Measurements from ENCODE around the gene PHF13.

The PHF13 gene

DNA sequence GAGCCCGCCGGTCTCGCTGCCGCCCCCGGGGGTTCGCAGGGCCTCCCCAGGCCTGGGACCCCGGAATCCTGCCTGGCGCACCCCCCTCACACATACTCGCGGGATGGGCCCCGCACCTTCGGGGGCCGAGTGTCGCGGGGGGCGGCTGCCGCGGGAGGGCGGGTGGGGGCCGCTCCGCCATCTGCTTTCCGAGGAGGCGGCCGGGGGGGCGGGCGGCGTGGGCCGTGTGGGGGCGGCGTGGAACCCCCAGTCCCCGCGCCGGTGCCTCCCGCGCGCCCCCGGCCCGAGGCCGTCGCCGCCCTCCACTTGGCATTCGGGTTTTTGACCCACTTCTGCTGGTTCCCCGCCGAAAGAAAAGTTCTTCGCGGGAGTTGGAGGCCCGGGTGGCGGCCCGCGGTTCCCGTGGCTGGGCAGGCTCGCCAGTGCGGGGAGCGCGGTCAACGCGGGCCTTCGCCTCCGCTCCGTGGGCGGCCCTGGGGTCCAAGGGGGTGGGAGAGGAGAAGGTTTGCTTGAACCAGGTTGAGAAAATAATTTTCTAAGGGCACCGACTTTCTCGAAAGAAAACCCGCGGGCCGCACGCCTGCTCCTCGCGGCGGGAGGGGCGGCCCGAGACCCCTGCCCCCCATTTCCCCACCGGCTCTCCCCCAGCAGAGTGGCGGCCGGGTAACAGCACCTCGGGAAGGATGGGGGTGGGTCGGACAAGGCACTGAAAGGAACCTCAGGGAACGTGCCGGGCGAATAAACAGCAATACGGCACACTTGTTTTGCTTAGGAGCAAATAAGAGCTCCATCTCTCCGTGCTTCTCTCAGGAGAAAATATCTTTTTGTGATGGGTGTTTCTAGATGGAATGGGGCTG is 1.6 kb downstream of the PHF13 start:
- H3K9ac ChIP-seq (ENCODE audit: low read length), result peak overlapping the region; percentile 68
- no peaks in the 10 kb centered on the region for H3K36me3 ChIP-seq (ENCODE audit: control insufficient read depth, insufficient read depth, low read length)
- no peaks in the 10 kb centered on the region for H3K27me3 ChIP-seq (ENCODE audit: control insufficient read depth, insufficient read depth, low read length)
- H3K4me1 ChIP-seq (ENCODE audit: control insufficient read depth, insufficient read depth, low read length), result no peaks in the 10 kb centered on the region
- no peaks in the 10 kb centered on the region for H3K9me3 ChIP-seq (ENCODE audit: control insufficient read depth, low read length)
- H3K4me3 ChIP-seq (ENCODE audit: low read length), result no peak overlapping the region

- H3K4me1 ChIP-seq (ENCODE audit: control insufficient read depth, insufficient read depth, low read length), result no peaks in the 10 kb centered on the region
- H3K9ac ChIP-seq (ENCODE audit: low read length), result no peak overlapping the region
- no peaks in the 10 kb centered on the region for H3K27me3 ChIP-seq (ENCODE audit: control insufficient read depth, insufficient read depth, low read length)
- H3K4me3 ChIP-seq (ENCODE audit: low read length), result no peak overlapping the region
- H3K36me3 ChIP-seq (ENCODE audit: control insufficient read depth, insufficient read depth, low read length), result no peaks in the 10 kb centered on the region
- no peaks in the 10 kb centered on the region for H3K9me3 ChIP-seq (ENCODE audit: control insufficient read depth, low read length)
Measured at GRCh38 chr1:6619045-6619444, 5.5 kb downstream of the PHF13 start.

DNA sequence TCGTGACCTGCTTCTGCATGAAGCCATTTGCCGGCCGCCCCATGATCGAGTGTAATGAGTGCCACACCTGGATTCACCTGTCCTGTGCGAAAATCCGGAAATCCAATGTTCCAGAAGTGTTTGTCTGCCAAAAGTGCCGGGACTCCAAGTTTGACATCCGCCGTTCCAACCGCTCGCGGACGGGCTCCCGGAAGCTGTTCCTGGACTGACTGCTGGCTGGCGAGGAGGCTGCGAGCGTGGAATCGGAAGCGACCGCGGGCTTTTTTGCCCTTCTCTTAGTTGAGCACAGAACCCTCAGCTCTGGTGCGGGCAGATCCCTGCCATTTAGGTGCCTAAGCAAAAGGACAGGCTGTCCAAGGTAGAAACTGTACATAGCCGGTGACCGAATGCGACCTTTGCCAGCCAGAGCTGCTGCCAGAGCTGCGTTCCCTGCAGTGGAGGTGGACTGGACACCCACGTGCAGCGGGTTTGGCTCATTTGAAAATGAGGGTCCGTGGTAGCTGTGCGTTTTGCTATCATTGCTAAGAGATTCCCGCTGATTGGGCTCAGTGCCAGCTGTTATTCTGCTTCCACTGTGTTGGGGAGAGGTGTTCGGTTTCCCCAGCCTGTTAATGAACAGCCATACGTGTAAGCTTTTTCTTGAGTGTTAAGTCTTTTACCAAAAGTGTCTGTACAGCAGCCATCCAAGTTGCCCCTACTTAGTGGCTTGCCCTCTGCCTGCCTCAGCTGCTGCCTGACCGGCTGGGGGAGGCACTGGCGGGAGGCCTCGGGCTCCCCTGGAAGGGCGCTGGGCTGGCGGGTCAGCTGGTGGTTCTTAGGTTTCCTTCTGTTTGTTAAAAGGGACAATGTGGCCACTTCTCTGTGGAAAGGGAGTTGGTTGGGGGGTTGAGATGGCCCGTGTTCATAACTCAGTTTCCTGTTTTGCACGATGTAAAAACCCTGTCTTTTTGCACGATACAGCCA is 8.2 kb downstream of the PHF13 start:
- H3K4me3 ChIP-seq (ENCODE audit: low read length), result no peak overlapping the region
- H3K4me1 ChIP-seq (ENCODE audit: control insufficient read depth, insufficient read depth, low read length), result peaks cover 14% of the 10 kb centered on the region
- no peaks in the 10 kb centered on the region for H3K27me3 ChIP-seq (ENCODE audit: control insufficient read depth, insufficient read depth, low read length)
- no peak overlapping the region for H3K9ac ChIP-seq (ENCODE audit: low read length)
- H3K9me3 ChIP-seq (ENCODE audit: control insufficient read depth, low read length), result no peaks in the 10 kb centered on the region
- H3K36me3 ChIP-seq (ENCODE audit: control insufficient read depth, insufficient read depth, low read length), result no peaks in the 10 kb centered on the region

- Histone ChIP-seq H3K4me3 (ENCODE audit: low read length) (no peak overlapping the region), H3K4me1 (ENCODE audit: control insufficient read depth, insufficient read depth, low read length) (peaks cover 14% of the 10 kb centered on the region), H3K27me3 (ENCODE audit: control insufficient read depth, insufficient read depth, low read length) (no peaks in the 10 kb centered on the region), H3K9me3 (ENCODE audit: control insufficient read depth, low read length) (no peaks in the 10 kb centered on the region), H3K36me3 (ENCODE audit: control insufficient read depth, insufficient read depth, low read length) (no peaks in the 10 kb centered on the region), H3K9ac (ENCODE audit: low read length) (no peak overlapping the region)
Measured at GRCh38 chr1:6622396-6623152, 9.0 kb downstream of the PHF13 start.

- H3K4me1 ChIP-seq (ENCODE audit: control insufficient read depth, insufficient read depth, low read length), result peaks cover 14% of the 10 kb centered on the region
- H3K9me3 ChIP-seq (ENCODE audit: control insufficient read depth, low read length), result no peaks in the 10 kb centered on the region
- H3K36me3 ChIP-seq (ENCODE audit: control insufficient read depth, insufficient read depth, low read length), result peaks cover 8% of the 10 kb centered on the region
Measured at GRCh38 chr1:6623269-6623965, 9.9 kb downstream of the PHF13 start.

DNA sequence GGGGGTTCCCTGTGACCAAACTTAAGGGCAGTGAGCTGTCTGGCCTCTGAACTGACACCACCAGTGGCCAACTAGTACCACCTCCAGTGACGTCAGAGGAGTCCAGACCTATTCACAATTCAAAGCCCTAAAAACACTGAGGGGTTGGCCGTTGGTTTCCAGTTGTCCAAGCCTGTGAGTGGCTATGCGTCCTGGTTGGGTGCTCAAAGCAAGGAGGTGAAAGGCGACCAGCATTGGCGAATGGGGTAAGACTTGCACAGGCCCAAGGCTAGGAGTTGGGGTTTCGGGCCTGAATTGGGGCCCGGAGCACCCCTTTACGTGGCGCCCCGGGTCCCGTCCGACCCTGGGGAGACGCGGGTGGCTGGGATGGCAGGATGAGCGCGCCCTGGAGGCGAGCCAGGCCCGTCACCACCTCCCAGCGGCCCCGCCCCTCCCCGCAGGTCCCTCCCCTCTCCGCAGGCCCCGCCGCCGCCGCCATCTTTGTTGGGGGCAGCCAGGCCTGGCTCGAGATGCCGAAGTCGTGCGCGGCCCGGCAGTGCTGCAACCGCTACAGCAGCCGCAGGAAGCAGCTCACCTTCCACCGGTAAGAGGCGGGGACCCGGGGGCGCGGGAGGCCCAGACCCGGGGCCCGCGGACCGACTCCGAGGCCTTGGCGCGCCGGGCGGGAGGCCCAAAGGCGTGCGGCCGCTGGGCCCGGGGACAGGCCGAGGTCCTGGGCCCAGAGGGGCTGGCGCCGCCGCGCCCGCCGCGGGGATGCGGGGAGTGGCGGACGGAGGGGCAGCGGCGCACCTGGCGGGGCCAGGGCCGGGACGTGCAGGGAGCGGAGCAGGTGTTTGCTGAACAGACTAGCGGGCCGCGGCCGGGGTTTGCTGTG is 11.4 kb downstream of the PHF13 start, which contains the start of gene THAP3:
Gene THAP3 (plus strand): TSS at position 159 of the 874 bp plus-strand sequence. CDS start 351 bp downstream, at position 510.
- Histone ChIP-seq H3K4me3 (ENCODE audit: low read length) (peak within 1 kb of the TSS; percentile 60), H3K9me3 (ENCODE audit: control insufficient read depth, low read length) (no peaks in the 10 kb centered on the region), H3K27me3 (ENCODE audit: control insufficient read depth, insufficient read depth, low read length) (no peaks in the 10 kb centered on the region), H3K36me3 (ENCODE audit: control insufficient read depth, insufficient read depth, low read length) (peaks cover 9% of the 10 kb centered on the region), H3K9ac (ENCODE audit: low read length) (peak within 1 kb of the TSS; percentile 62), H3K4me1 (ENCODE audit: control insufficient read depth, insufficient read depth, low read length) (peaks cover 14% of the 10 kb centered on the region)

More at GRCh38 chr1:6623269-6623965, 9.9 kb downstream of the PHF13 start:
- Histone ChIP-seq H3K4me3 (ENCODE audit: low read length) (no peak overlapping the region), H3K27me3 (ENCODE audit: control insufficient read depth, insufficient read depth, low read length) (no peaks in the 10 kb centered on the region), H3K9ac (ENCODE audit: low read length) (no peak overlapping the region)

DNA sequence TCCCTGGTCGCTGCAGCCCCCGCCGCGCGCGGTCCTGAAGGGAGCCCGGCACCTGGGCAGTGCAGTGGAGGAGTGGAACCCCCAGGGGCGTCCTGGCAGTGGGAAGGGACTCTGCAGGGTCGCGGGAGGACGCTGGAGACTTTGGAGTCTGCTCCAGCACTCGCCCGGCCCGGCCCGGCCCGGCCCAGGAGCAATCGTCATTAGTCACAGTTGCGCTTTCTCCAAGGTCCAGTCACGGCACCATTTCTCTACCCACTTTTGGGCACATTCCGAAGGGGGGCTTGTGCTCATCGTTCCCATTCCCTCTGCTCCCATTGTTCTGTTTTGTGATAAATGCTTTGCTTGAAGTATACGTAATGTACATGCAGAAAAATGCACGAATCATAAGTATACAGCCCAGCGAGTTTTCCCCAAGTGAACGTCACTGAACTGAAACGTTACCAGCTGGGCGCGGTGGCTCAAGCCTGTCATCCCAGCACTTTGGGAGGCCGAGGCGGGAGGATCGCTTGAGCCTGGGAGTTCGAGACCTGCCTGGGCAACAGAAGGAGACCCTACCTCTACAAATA is 12.1 kb downstream of the PHF13 start:
- peaks cover 14% of the 10 kb centered on the region for H3K4me1 ChIP-seq (ENCODE audit: control insufficient read depth, insufficient read depth, low read length)
- peak overlapping the region; percentile 62 for H3K9ac ChIP-seq (ENCODE audit: low read length)
- peak overlapping the region; percentile 15 for H3K4me3 ChIP-seq (ENCODE audit: low read length)
- no peaks in the 10 kb centered on the region for H3K27me3 ChIP-seq (ENCODE audit: control insufficient read depth, insufficient read depth, low read length)
- H3K9me3 ChIP-seq (ENCODE audit: control insufficient read depth, low read length), result no peaks in the 10 kb centered on the region
- peaks cover 9% of the 10 kb centered on the region for H3K36me3 ChIP-seq (ENCODE audit: control insufficient read depth, insufficient read depth, low read length)

DNA sequence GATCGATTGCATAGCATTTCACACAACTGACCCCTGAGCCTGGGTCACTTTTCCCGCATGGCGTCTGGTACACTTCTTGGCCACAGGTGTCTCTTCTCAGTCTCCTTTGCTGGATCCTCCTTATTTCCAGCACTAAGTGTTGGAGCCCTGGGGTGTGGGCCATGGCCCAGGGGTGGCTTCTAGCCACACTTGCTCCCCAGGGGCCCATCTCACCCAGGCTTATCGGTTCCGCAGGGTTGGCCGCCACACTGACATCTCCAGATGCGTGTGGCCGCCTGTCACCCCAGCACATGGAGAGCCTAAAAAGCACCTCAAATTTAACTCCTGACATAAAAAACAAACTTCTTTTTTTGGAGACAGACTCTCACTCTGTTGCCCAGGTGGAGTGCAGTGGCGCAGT is 13.5 kb downstream of the PHF13 start:
- H3K4me3 ChIP-seq (ENCODE audit: low read length), result no peak overlapping the region
- peaks cover 9% of the 10 kb centered on the region for H3K36me3 ChIP-seq (ENCODE audit: control insufficient read depth, insufficient read depth, low read length)
- no peaks in the 10 kb centered on the region for H3K9me3 ChIP-seq (ENCODE audit: control insufficient read depth, low read length)
- H3K4me1 ChIP-seq (ENCODE audit: control insufficient read depth, insufficient read depth, low read length), result peaks cover 14% of the 10 kb centered on the region
- no peaks in the 10 kb centered on the region for H3K27me3 ChIP-seq (ENCODE audit: control insufficient read depth, insufficient read depth, low read length)
- no peak overlapping the region for H3K9ac ChIP-seq (ENCODE audit: low read length)

DNA sequence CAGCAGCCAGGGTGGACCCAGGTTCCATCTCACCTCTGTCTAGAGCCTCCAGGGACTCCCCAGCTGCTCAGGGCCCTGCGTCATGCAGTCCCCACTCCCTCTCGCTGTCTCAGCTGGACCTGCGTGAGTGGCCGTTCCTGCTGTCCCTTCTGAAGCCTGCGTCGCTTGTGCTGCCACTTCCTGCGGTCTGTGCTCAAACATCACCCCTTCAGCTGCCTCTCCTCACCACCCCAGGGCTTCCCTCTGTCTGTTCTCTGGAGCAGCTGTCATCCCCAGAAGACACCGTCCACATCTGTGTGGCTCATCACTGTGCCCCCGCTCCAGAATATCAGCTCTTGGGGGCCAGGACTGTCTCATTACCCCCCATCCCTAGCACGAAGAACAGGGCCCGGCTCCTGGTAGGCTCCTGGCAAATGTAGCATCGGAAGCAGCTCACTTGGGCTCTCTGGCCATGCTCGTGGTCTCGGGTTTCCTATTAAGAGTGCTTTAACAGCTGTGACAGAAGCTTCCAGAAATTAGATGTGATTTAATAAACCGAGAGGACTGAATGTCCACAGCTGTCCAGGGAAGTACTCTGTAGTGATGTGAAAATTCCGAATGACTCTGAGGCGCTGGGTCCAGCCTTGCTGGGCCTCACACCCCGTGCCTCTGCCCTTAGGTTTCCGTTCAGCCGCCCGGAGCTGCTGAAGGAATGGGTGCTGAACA is 14.5 kb downstream of the PHF13 start:
- Histone ChIP-seq H3K27me3 (ENCODE audit: control insufficient read depth, insufficient read depth, low read length) (no peaks in the 10 kb centered on the region), H3K9me3 (ENCODE audit: control insufficient read depth, low read length) (no peaks in the 10 kb centered on the region), H3K4me1 (ENCODE audit: control insufficient read depth, insufficient read depth, low read length) (peaks cover 14% of the 10 kb centered on the region), H3K9ac (ENCODE audit: low read length) (no peak overlapping the region), H3K36me3 (ENCODE audit: control insufficient read depth, insufficient read depth, low read length) (peaks cover 9% of the 10 kb centered on the region), H3K4me3 (ENCODE audit: low read length) (no peak overlapping the region)

DNA sequence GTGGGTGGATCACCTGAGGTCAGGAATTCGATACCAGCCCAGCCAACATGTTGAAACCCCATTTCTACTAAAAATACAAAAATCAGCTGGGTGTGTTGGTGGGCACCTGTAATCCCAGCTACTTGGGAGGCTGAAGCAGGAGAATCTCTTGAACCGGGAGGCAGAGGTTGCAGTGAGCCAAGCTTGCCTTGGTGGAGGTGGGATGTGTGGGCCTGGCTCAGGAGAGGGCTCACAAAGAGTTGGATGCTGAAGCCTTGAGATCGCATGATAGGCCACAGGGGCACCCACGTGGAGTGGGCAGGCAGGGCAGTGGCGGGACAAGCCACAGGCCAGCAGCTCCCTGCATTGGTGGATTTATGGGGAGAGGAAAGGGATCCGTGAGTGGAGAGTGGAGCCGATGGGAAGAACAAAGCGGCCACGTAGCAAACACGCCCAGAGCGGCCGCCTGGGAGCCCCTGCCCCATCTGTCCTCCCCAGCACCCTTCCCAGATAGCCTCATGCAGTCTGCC is 15.5 kb downstream of the PHF13 start:
- no peaks in the 10 kb centered on the region for H3K27me3 ChIP-seq (ENCODE audit: control insufficient read depth, insufficient read depth, low read length)
- no peak overlapping the region for H3K9ac ChIP-seq (ENCODE audit: low read length)
- H3K36me3 ChIP-seq (ENCODE audit: control insufficient read depth, insufficient read depth, low read length), result peaks cover 9% of the 10 kb centered on the region
- peaks cover 14% of the 10 kb centered on the region for H3K4me1 ChIP-seq (ENCODE audit: control insufficient read depth, insufficient read depth, low read length)
- no peaks in the 10 kb centered on the region for H3K9me3 ChIP-seq (ENCODE audit: control insufficient read depth, low read length)
- H3K4me3 ChIP-seq (ENCODE audit: low read length), result no peak overlapping the region
